ENCODE data around the gene MORN5.

Gene MORN5

GRCh38 chr9:122135529-122135859 is 24.2 kb upstream of the MORN5 start:
- H3K4me3 ChIP-seq (ENCODE audit: low read depth, low read length) = no peak overlapping the region
- DNase-seq (ENCODE audit: low read depth) = no peak
- no peak for TF ChIP-seq CTCF (IDR thresholded peaks at IDR 0.05; ENCODE audit: low read depth, low read length, missing control alignments)

- H3K4me3 ChIP-seq (ENCODE audit: low read depth, low read length) = no peak overlapping the region
- TF ChIP-seq CTCF (IDR thresholded peaks at IDR 0.05; ENCODE audit: low read depth, low read length, missing control alignments) = no peak
- no peak for DNase-seq (ENCODE audit: low read depth)
These were observed 21.0 kb upstream of the MORN5 start for GRCh38 chr9:122138560-122139268.

- no peak for DNase-seq (ENCODE audit: low read depth)
- TF ChIP-seq CTCF (IDR thresholded peaks at IDR 0.05; ENCODE audit: low read depth, low read length, missing control alignments) = no peak
- H3K4me3 ChIP-seq (ENCODE audit: low read depth, low read length) = no peak overlapping the region
These were observed 19.1 kb upstream of the MORN5 start for GRCh38 chr9:122140368-122141193.

- no peak for DNase-seq (ENCODE audit: low read depth)
- TF ChIP-seq CTCF (IDR thresholded peaks at IDR 0.05; ENCODE audit: low read depth, low read length, missing control alignments) = no peak
- no peak overlapping the region for H3K4me3 ChIP-seq (ENCODE audit: low read depth, low read length)
These were observed 18.0 kb upstream of the MORN5 start for GRCh38 chr9:122141671-122142070.

- no peak overlapping the region for H3K4me3 ChIP-seq (ENCODE audit: low read depth, low read length)
- DNase-seq (ENCODE audit: low read depth) = no peak
- no peak for TF ChIP-seq CTCF (IDR thresholded peaks at IDR 0.05; ENCODE audit: low read depth, low read length, missing control alignments)
These were observed 16.4 kb upstream of the MORN5 start for GRCh38 chr9:122143296-122143695.

GRCh38 chr9:122143876-122144405 is 15.8 kb upstream of the MORN5 start:
- no peak for TF ChIP-seq CTCF (IDR thresholded peaks at IDR 0.05; ENCODE audit: low read depth, low read length, missing control alignments)
- no peak overlapping the region for H3K4me3 ChIP-seq (ENCODE audit: low read depth, low read length)
- no peak for DNase-seq (ENCODE audit: low read depth)

Data from GM12864 (cell line).